ENCODE results near the gene NRF1.

Gene NRF1

GRCh38 chr7:129741743-129742213, 130.3 kb downstream of the NRF1 start:
- no peak for DNase-seq

- DNase-seq, result no peak
These were observed 130.7 kb downstream of the NRF1 start for GRCh38 chr7:129742256-129742655.

GRCh38 chr7:129746857-129747529, 135.5 kb downstream of the NRF1 start:
- no peak for DNase-seq

- DNase-seq, result no peak
These were observed 137.0 kb downstream of the NRF1 start for GRCh38 chr7:129748356-129749109.

GRCh38 chr7:129750091-129750490, 138.6 kb downstream of the NRF1 start:
- DNase-seq, result no peak

- no peak for DNase-seq
These were observed 139.0 kb downstream of the NRF1 start for GRCh38 chr7:129750501-129750900.

- DNase-seq, result no peak
These were observed 140.4 kb downstream of the NRF1 start for GRCh38 chr7:129751916-129752315.

- no peak for DNase-seq
These were observed 141.2 kb downstream of the NRF1 start for GRCh38 chr7:129752760-129753159.

- DNase-seq, result no peak
These were observed 142.9 kb downstream of the NRF1 start for GRCh38 chr7:129754406-129754805.

- no peak for DNase-seq
These were observed 146.5 kb downstream of the NRF1 start for GRCh38 chr7:129757991-129758390.

GRCh38 chr7:129762387-129762969, 151.0 kb downstream of the NRF1 start:
- DNase-seq, result no peak

- DNase-seq, result no peak
These were observed 152.9 kb downstream of the NRF1 start for GRCh38 chr7:129764247-129765084.

GRCh38 chr7:129765352-129765751, 153.8 kb downstream of the NRF1 start:
- DNase-seq, result no peak

- no peak for DNase-seq
These were observed 155.8 kb downstream of the NRF1 start for GRCh38 chr7:129767120-129768015.

- no peak for DNase-seq
These were observed 157.3 kb downstream of the NRF1 start for GRCh38 chr7:129768614-129769399.

- DNase-seq, result no peak
These were observed 157.9 kb downstream of the NRF1 start for GRCh38 chr7:129769400-129769774.

- no peak for DNase-seq
These were observed 158.6 kb downstream of the NRF1 start for GRCh38 chr7:129769866-129770808.

GRCh38 chr7:129771201-129771927, 159.8 kb downstream of the NRF1 start:
- DNase-seq, result no peak

- DNase-seq, result no peak
These were observed 160.5 kb downstream of the NRF1 start for GRCh38 chr7:129771928-129772479.
